Measurements from ENCODE around the gene DCXR.

DCXR gene

GRCh38 chr17:82018152-82018988 is 19.1 kb downstream of the DCXR start:
- H3K27me3 ChIP-seq (ENCODE audit: insufficient read depth, low read length, poor library complexity): no peaks in the 10 kb centered on the region
- peaks cover 22% of the 10 kb centered on the region for H3K4me1 ChIP-seq (ENCODE audit: insufficient read depth, low read length)
- DNase-seq (no peak), ATAC-seq (ENCODE audit: insufficient read depth, low read depth) (no peak)
- H3K9me3 ChIP-seq (ENCODE audit: insufficient read depth, low read length, severe bottlenecking): no peaks in the 10 kb centered on the region
- H3K4me2 ChIP-seq (ENCODE audit: insufficient read depth, low read length): no peak overlapping the region
- H4K20me1 ChIP-seq (ENCODE audit: insufficient read depth, low read length): peaks cover 35% of the 10 kb centered on the region
- TF ChIP-seq EZH2 (IDR thresholded peaks at IDR 0.05; ENCODE audit: borderline replicate concordance, low read depth, low read length, severe bottlenecking) (no peak), CTCF (IDR thresholded peaks at IDR 0.05; ENCODE audit: borderline replicate concordance, extremely low read depth, low read length, poor library complexity, severe bottlenecking) (no peak)
- peaks cover 31% of the 10 kb centered on the region for H3K36me3 ChIP-seq (ENCODE audit: insufficient read depth, low read length)
- H3K9ac ChIP-seq (ENCODE audit: low read depth, low read length): no peak overlapping the region
- no peak overlapping the region for H3K4me3 ChIP-seq (ENCODE audit: low read depth in 1 of 2, low read length in 2 of 2)
- peaks cover 30% of the 10 kb centered on the region for H3K79me2 ChIP-seq (ENCODE audit: insufficient read depth, low read length)
- H2AFZ ChIP-seq (ENCODE audit: low read depth, low read length): no peak overlapping the region
- no peak overlapping the region for H3K27ac ChIP-seq (ENCODE audit: low read length)

- H4K20me1 ChIP-seq (ENCODE audit: insufficient read depth, low read length): peaks cover 35% of the 10 kb centered on the region
- H3K4me1 ChIP-seq (ENCODE audit: insufficient read depth, low read length): peaks cover 22% of the 10 kb centered on the region
- H2AFZ ChIP-seq (ENCODE audit: low read depth, low read length): no peak overlapping the region
- H3K27me3 ChIP-seq (ENCODE audit: insufficient read depth, low read length, poor library complexity): no peaks in the 10 kb centered on the region
- H3K79me2 ChIP-seq (ENCODE audit: insufficient read depth, low read length): peaks cover 29% of the 10 kb centered on the region
- no peak for DNase-seq
- no peak for TF ChIP-seq EZH2 (IDR thresholded peaks at IDR 0.05; ENCODE audit: borderline replicate concordance, low read depth, low read length, severe bottlenecking)
- TF ChIP-seq CTCF (IDR thresholded peaks at IDR 0.05; ENCODE audit: borderline replicate concordance, extremely low read depth, low read length, poor library complexity, severe bottlenecking): no peak
- H3K4me3 ChIP-seq (ENCODE audit: low read depth in 1 of 2, low read length in 2 of 2): no peak overlapping the region
- ATAC-seq (ENCODE audit: insufficient read depth, low read depth): no peak
- no peak overlapping the region for H3K9ac ChIP-seq (ENCODE audit: low read depth, low read length)
- H3K27ac ChIP-seq (ENCODE audit: low read length): no peak overlapping the region
- no peak overlapping the region for H3K4me2 ChIP-seq (ENCODE audit: insufficient read depth, low read length)
- no peaks in the 10 kb centered on the region for H3K9me3 ChIP-seq (ENCODE audit: insufficient read depth, low read length, severe bottlenecking)
- H3K36me3 ChIP-seq (ENCODE audit: insufficient read depth, low read length): peaks cover 31% of the 10 kb centered on the region
Observed at GRCh38 chr17:82017612-82018151, 19.8 kb downstream of the DCXR start.

GRCh38 chr17:82016875-82017459 is 20.5 kb downstream of the DCXR start:
- ATAC-seq (ENCODE audit: insufficient read depth, low read depth): no peak
- TF ChIP-seq CTCF (IDR thresholded peaks at IDR 0.05; ENCODE audit: borderline replicate concordance, extremely low read depth, low read length, poor library complexity, severe bottlenecking): no peak
- no peak for TF ChIP-seq EZH2 (IDR thresholded peaks at IDR 0.05; ENCODE audit: borderline replicate concordance, low read depth, low read length, severe bottlenecking)
- Histone ChIP-seq H4K20me1 (ENCODE audit: insufficient read depth, low read length) (peaks cover 31% of the 10 kb centered on the region), H3K79me2 (ENCODE audit: insufficient read depth, low read length) (peaks cover 22% of the 10 kb centered on the region), H3K4me3 (ENCODE audit: low read depth in 1 of 2, low read length in 2 of 2) (no peak overlapping the region), H3K9ac (ENCODE audit: low read depth, low read length) (no peak overlapping the region), H3K27ac (ENCODE audit: low read length) (no peak overlapping the region), H2AFZ (ENCODE audit: low read depth, low read length) (no peak overlapping the region), H3K4me1 (ENCODE audit: insufficient read depth, low read length) (peaks cover 20% of the 10 kb centered on the region), H3K4me2 (ENCODE audit: insufficient read depth, low read length) (no peak overlapping the region), H3K36me3 (ENCODE audit: insufficient read depth, low read length) (peaks cover 31% of the 10 kb centered on the region), H3K9me3 (ENCODE audit: insufficient read depth, low read length, severe bottlenecking) (no peaks in the 10 kb centered on the region), H3K27me3 (ENCODE audit: insufficient read depth, low read length, poor library complexity) (no peaks in the 10 kb centered on the region)
- DNase-seq: no peak
